Kidney (tissue), 14 donors: ENCODE results near the gene FAF1. TPM values are rescaled to one million over a fixed set of nuclear protein-coding genes. Genes with fewer than 3 reads are reported as not detected.
"Not testable (repeated sequence)": the region's sequence is repeated elsewhere in the genome, so short reads cannot be mapped to it uniquely, and the experiment has no call there.

Experiments
- DNase-seq, 5 donors: peaks; one replicate each; pipeline ENCODE4 v3.0.0-alpha.2; 2013 to 2020
- FAIRE-seq: peaks from 2 replicates; lab custom pipeline; 2012; peaks lifted over from hg19 to GRCh38; lab: Jason Lieb, UNC
- H3K27ac ChIP-seq, 2 donors: one replicate each; pipeline ENCODE4 v1.7.0; 2013; ENCODE audit warnings: low read depth in 2 of 2, low read length in 2 of 2, inconsistent platforms in 1 of 2
- H3K27me3 ChIP-seq: one replicate; pipeline ENCODE4 v1.7.1; 2013; ENCODE audit warnings: low read length, inconsistent platforms; ENCODE audit not compliant: control insufficient read depth, insufficient read depth
- H3K36me3 ChIP-seq, 3 donors: one replicate each; pipeline versions ENCODE4 v1.7.0 to v1.7.1; 2013; ENCODE audit warnings: low read length in 3 of 3, control low read depth in 1 of 3, inconsistent platforms in 1 of 3; ENCODE audit not compliant: insufficient read depth in 3 of 3, control insufficient read depth in 2 of 3
- H3K4me1 ChIP-seq, 3 donors: one replicate each; pipeline versions ENCODE4 v1.7.0 to v1.7.1; 2013; ENCODE audit warnings: low read length in 3 of 3, inconsistent platforms in 1 of 3, low read depth in 1 of 3; ENCODE audit not compliant: control insufficient read depth in 2 of 3, insufficient read depth in 2 of 3
- H3K4me3 ChIP-seq, 3 donors: one replicate each; pipeline versions ENCODE4 v1.7.0 to v1.8.1; 2013; ENCODE audit warnings: low read length in 3 of 3, control low read depth in 1 of 3, inconsistent platforms in 1 of 3
- H3K9ac ChIP-seq, 3 donors: one replicate each; pipeline versions ENCODE4 v1.7.0 to v1.7.1; 2013; ENCODE audit warnings: low read length in 3 of 3, control low read depth in 1 of 3, inconsistent platforms in 1 of 3
- H3K9me3 ChIP-seq, 3 donors: one replicate each; pipeline versions ENCODE4 v1.7.0 to v1.7.1; 2013; ENCODE audit warnings: low read length in 3 of 3, control low read depth in 1 of 3, inconsistent platforms in 1 of 3; ENCODE audit not compliant: control insufficient read depth in 2 of 3, insufficient read depth in 1 of 3
- CTCF ChIP-seq: IDR thresholded peaks from 3 replicates; pipeline ENCODE4 v1.5.1; 2012; ENCODE audit warnings: mild to moderate bottlenecking, moderate library complexity, borderline replicate concordance; ENCODE audit not compliant: insufficient read depth; ENCODE audit errors: extremely low read depth
- intact Hi-C: fragments of 100-400 bp; cut with DNase I; formaldehyde crosslinking; loops from one replicate; pipeline ENCODE4 v1.11.1; 2022
- polyA plus RNA-seq: library from polyadenylated mRNA; stranded (reverse); fragments of 350-450 nt; fragmentation: Illumina TruSeq; extraction: RNeasy Lipid Tissue Mini Kit (QIAGEN cat#74804); gene quantifications from one replicate; pipeline ENCODE4 v1.2.3, GENCODE V29; 2014; ENCODE audit warnings: low read depth, low replicate concordance; ENCODE audit not compliant: insufficient read depth
- total RNA-seq: library from RNA; stranded (reverse); fragmentation: NEBNext Ultra II Directional; extraction: Animal tissue kit (Norgen Biotek cat#: 25700); gene quantifications from one replicate; pipeline ENCODE4 v1.2.1, GENCODE V29; 2021
- donor health status: control.
- donor health status: control.
- donor health status: control.
- donor health status: control.
- donor health status: control.
- donor health status: DM: yes; HTN: yes; CAD: no.
- donor health status: Normal renal cell carcinoma (clear cell type).

FAF1 gene
- total and polyA plus RNA-seq, 2 donors from 2014 or later, result 50.1 to 72.8 TPM

GRCh38 chr1:50955116-50955515 is 5.0 kb downstream of the FAF1 start:
- FAIRE-seq (no peak), DNase-seq (no peak)
- H3K27ac ChIP-seq, result no peak overlapping the region
- TF ChIP-seq CTCF, result no peak
- no peak overlapping the region for H3K9ac ChIP-seq
- no peak overlapping the region for H3K4me3 ChIP-seq
- H3K27me3 ChIP-seq, result no peaks in the 10 kb centered on the region
- intact Hi-C loops, result no loop called here
- no peaks in the 10 kb centered on the region for H3K36me3 ChIP-seq
- no peaks in the 10 kb centered on the region for H3K9me3 ChIP-seq
- H3K4me1 ChIP-seq, result peaks cover 0 to 3% (median 0%) of the 10 kb centered on the region in 3 donors

- intact Hi-C loops, H3K9ac ChIP-seq, H3K9me3 ChIP-seq, FAIRE-seq, H3K27me3 ChIP-seq, DNase-seq, H3K4me1 ChIP-seq, H3K36me3 ChIP-seq, H3K27ac ChIP-seq, H3K4me3 ChIP-seq: not testable (repeated sequence)
Observed at GRCh38 chr1:50952566-50952965, 7.5 kb downstream of the FAF1 start.

GRCh38 chr1:50950396-50950795 is 9.7 kb downstream of the FAF1 start:
- H3K9ac ChIP-seq, result no peak overlapping the region
- no peaks in the 10 kb centered on the region for H3K36me3 ChIP-seq
- TF ChIP-seq CTCF, result no peak
- FAIRE-seq (no peak), DNase-seq (no peak)
- no peaks in the 10 kb centered on the region for H3K9me3 ChIP-seq
- no peak overlapping the region for H3K27ac ChIP-seq
- no peaks in the 10 kb centered on the region for H3K4me1 ChIP-seq
- H3K4me3 ChIP-seq, result no peak overlapping the region
- intact Hi-C loops, result no loop called here
- H3K27me3 ChIP-seq, result no peaks in the 10 kb centered on the region

- DNase-seq (no peak), FAIRE-seq (no peak)
- no peak overlapping the region for H3K9ac ChIP-seq
- no peak for TF ChIP-seq CTCF
- H3K4me3 ChIP-seq, result no peak overlapping the region
- H3K36me3 ChIP-seq, result no peaks in the 10 kb centered on the region
- intact Hi-C loops, result no loop called here
- no peak overlapping the region for H3K27ac ChIP-seq
- no peaks in the 10 kb centered on the region for H3K27me3 ChIP-seq
- H3K9me3 ChIP-seq, result no peaks in the 10 kb centered on the region
- H3K4me1 ChIP-seq, result no peaks in the 10 kb centered on the region
Observed at GRCh38 chr1:50949286-50949982, 10.6 kb downstream of the FAF1 start.
